GM12878 (cell line): Measurements from ENCODE around the gene SFN. TPM values are rescaled to one million over a fixed set of nuclear protein-coding genes. Genes with fewer than 3 reads are reported as not detected.

ENCODE experiments used
- CEBPB ChIP-seq, 2 experiments: fragments of 150-350 bp in 1 of 2; IDR thresholded peaks; 2 replicates each; pipeline ENCODE4 v1.6.1; 2012 to 2014; ENCODE audit warnings: low read depth in 2 of 2, low read length in 2 of 2, borderline replicate concordance in 1 of 2, inconsistent platforms in 1 of 2
- CHD2 ChIP-seq: IDR thresholded peaks from 2 replicates; pipeline ENCODE4 v1.6.1; 2011; ENCODE audit warnings: low read depth, low read length, improper control_type of control experiment, borderline replicate concordance
- EZH2 ChIP-seq: IDR thresholded peaks from 2 replicates; pipeline ENCODE4 v1.6.1; 2012; ENCODE audit warnings: low read depth, mild to moderate bottlenecking, control low read depth, inconsistent platforms, low read length, borderline replicate concordance; ENCODE audit not compliant: control insufficient read depth
- FOXK2 ChIP-seq: fragments of 450-650 bp; IDR thresholded peaks from 2 replicates; pipeline ENCODE4 v1.6.1; 2017; ENCODE audit warnings: mild to moderate bottlenecking, moderate library complexity
- HDAC2 ChIP-seq: fragments of 200-600 bp; sonication (generic); IDR thresholded peaks from 2 replicates; pipeline ENCODE4 v1.6.1; 2017
- JUNB ChIP-seq: IDR thresholded peaks from 2 replicates; pipeline ENCODE4 v1.6.1; 2016; ENCODE audit warnings: antibody characterized with exemption, mild to moderate bottlenecking
- KLF5 ChIP-seq: fragments of 450-650 bp; IDR thresholded peaks from 2 replicates; pipeline ENCODE4 v1.6.1; 2014; ENCODE audit warnings: mild to moderate bottlenecking; ENCODE audit not compliant: partially characterized antibody
- MEF2B ChIP-seq: fragments of 450-650 bp; IDR thresholded peaks from 2 replicates; pipeline ENCODE4 v1.6.1; 2018; ENCODE audit warnings: mild to moderate bottlenecking, moderate library complexity; ENCODE audit not compliant: partially characterized antibody, poor library complexity, severe bottlenecking
- MYB ChIP-seq: fragments of 150-350 bp; IDR thresholded peaks from 2 replicates; pipeline ENCODE4 v1.6.1; 2014; ENCODE audit warnings: mild to moderate bottlenecking, low read depth, low read length, borderline replicate concordance
- POLR2AphosphoS2 ChIP-seq: IDR thresholded peaks from 2 replicates; pipeline ENCODE4 v1.6.1; 2011; ENCODE audit warnings: low read depth, mild to moderate bottlenecking, low read length, improper control_type of control experiment, moderate library complexity
- RAD51 ChIP-seq: fragments of 450-650 bp; IDR thresholded peaks from 2 replicates; pipeline ENCODE4 v1.6.1; 2016; ENCODE audit warnings: moderate library complexity, mild to moderate bottlenecking, inconsistent platforms
- RFX5 ChIP-seq: IDR thresholded peaks from 2 replicates; pipeline ENCODE4 v1.6.1; 2011; ENCODE audit warnings: low read depth, low read length, improper control_type of control experiment
- RUNX3 ChIP-seq: IDR thresholded peaks from 2 replicates; pipeline ENCODE4 v1.6.1; 2012; ENCODE audit warnings: low read length, inconsistent platforms
- SKIL ChIP-seq: fragments of 450-650 bp; IDR thresholded peaks from 2 replicates; pipeline ENCODE4 v1.6.1; 2017; ENCODE audit warnings: mild to moderate bottlenecking, low read depth, inconsistent platforms; ENCODE audit not compliant: poor library complexity, severe bottlenecking
- SMARCA5 ChIP-seq: fragments of 450-650 bp; IDR thresholded peaks from 2 replicates; pipeline ENCODE4 v1.6.1; 2017; ENCODE audit warnings: mild to moderate bottlenecking
- STAT3 ChIP-seq: IDR thresholded peaks from 2 replicates; pipeline ENCODE4 v1.6.1; 2011; ENCODE audit warnings: low read depth, low read length, improper control_type of control experiment
- SUZ12 ChIP-seq: fragments of 200-600 bp; sonication (generic); IDR thresholded peaks from one replicate; pipeline ENCODE4 v1.6.1; 2018; ENCODE audit warnings: antibody characterized with exemption, mild to moderate bottlenecking; ENCODE audit not compliant: unreplicated experiment
- ZNF217 ChIP-seq: fragments of 450-650 bp; IDR thresholded peaks from 2 replicates; pipeline ENCODE4 v1.6.1; 2017; ENCODE audit warnings: antibody characterized with exemption, mild to moderate bottlenecking
- ZNF687 ChIP-seq: fragments of 450-650 bp; IDR thresholded peaks from 2 replicates; pipeline ENCODE4 v1.6.1; 2017; ENCODE audit warnings: mild to moderate bottlenecking, moderate library complexity
- polyA plus RNA-seq, 11 experiments: library from polyadenylated mRNA; depleted of rRNA in 4 of 11; unstranded in 6 of 11; stranded (reverse) in 5 of 11; fragments of >200 nt; fragmentation: Nextera tagmentation in 4 of 11; fragmentation: Illumina TruSeq in 1 of 11; extraction: Ambion mirVana in 4 of 11; extraction: Trizol in 1 of 11; gene quantifications; 1 replicate in 1 of 11; 2 replicates in 10 of 11; pipeline versions ENCODE4 v1.2.1 to v1.2.3, GENCODE V29; 2011 to 2016; ENCODE audit warnings: inconsistent platforms in 2 of 11, missing spikeins in 2 of 11, low read depth in 1 of 11
- total RNA-seq, 4 experiments: library from RNA; depleted of rRNA in 3 of 4; stranded (reverse); fragments of >200 nt in 3 of 4; fragmentation: Illumina TruSeq in 1 of 4; extraction: Trizol in 1 of 4; gene quantifications; 2 replicates each; pipeline versions ENCODE4 v1.2.1 to v1.2.3, GENCODE V29; 2013 to 2021
- TF ChIP-seq, protein P1 (sequence below): fragments of 450-650 bp; conservative IDR thresholded peaks from 2 replicates; pipeline ENCODE4 v1.6.1; 2017; ENCODE audit warnings: mild to moderate bottlenecking, moderate library complexity

The SFN gene
- total and polyA plus RNA-seq, 10 of the 15 experiments (the other 5 are each of a cell fraction or from before 2014, with no cell fraction given) = 0.19 to 2.9 (median 1.0) TPM

GRCh38 chr1:26833432-26834405 is 29.2 kb upstream of the SFN start (continued):
- TF ChIP-seq ZNF687 (peak; percentile 96), STAT3 (no peak), ZNF217 (no peak), JUNB (peak; percentile 23; the same call in 1 of the 2 replicates), RFX5 (no peak), POLR2AphosphoS2 (no peak), MEF2B (peak; percentile 48), EZH2 (no peak), FOXK2 (no peak), CHD2 (no peak), SKIL (no peak), SMARCA5 (0 out of 2 replicates have a peak, but pooled peaks have one; percentile 9), RAD51 (no peak), KLF5 (no peak), HDAC2 (no peak), MYB (no peak), SUZ12 (no peak), RUNX3 (peak; percentile 94), CEBPB (IDR thresholded peaks at IDR 0.05; ENCODE audit: borderline replicate concordance in 1 of 2, low read depth in 2 of 2, low read length in 2 of 2) (no peak)
- TF ChIP-seq, protein P1, sequence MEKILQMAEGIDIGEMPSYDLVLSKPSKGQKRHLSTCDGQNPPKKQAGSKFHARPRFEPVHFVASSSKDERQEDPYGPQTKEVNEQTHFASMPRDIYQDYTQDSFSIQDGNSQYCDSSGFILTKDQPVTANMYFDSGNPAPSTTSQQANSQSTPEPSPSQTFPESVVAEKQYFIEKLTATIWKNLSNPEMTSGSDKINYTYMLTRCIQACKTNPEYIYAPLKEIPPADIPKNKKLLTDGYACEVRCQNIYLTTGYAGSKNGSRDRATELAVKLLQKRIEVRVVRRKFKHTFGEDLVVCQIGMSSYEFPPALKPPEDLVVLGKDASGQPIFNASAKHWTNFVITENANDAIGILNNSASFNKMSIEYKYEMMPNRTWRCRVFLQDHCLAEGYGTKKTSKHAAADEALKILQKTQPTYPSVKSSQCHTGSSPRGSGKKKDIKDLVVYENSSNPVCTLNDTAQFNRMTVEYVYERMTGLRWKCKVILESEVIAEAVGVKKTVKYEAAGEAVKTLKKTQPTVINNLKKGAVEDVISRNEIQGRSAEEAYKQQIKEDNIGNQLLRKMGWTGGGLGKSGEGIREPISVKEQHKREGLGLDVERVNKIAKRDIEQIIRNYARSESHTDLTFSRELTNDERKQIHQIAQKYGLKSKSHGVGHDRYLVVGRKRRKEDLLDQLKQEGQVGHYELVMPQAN = peak; percentile 77
